Measurements from ENCODE around the gene AUTS2.

Gene AUTS2

GRCh38 chr7:70545214-70545613, 946.9 kb downstream of the AUTS2 start:
- DNase-seq: no peak

- no peak for DNase-seq
Observed at GRCh38 chr7:70552141-70552540, 953.9 kb downstream of the AUTS2 start.

GRCh38 chr7:70553364-70553763, 955.1 kb downstream of the AUTS2 start:
- DNase-seq: no peak

DNA sequence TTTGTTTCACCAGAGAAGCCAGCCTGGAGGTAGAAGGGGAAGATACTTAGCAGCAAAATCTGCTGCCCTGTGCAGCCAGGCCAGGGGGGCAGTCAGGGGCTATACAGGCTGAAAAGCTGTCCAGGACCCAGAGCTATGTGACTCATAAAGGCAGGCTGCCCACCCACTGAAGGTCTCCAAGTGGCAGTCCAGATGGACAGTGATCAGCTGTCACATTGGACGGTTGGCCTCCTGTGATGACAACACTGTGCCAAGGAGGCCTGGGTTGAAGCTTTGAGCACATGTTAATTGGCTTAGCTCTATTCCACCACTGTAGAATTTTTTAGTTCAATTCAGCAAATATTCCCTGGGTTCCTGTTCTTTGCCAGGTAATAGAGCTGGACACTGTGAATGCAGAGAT, 956.4 kb downstream of the AUTS2 start:
- DNase-seq: no peak

DNA sequence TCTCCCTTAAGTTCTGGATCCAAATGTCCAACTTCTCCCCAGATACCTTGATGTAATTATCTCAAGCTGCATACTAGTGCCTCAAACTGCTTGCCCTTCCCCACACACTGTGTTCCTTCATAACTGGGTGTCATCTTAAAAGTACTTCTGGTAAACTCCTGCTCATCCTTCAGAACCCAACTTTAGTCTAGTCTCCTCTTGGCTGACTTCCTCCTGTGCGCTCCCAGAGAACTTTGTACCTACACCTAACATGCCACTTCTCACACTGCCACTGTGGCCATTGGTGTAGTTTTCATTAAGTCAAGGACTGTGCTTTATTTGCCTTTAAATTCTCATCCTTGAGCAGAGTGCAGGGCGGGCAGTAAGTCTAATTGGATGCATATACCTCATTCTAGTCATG, 958.5 kb downstream of the AUTS2 start:
- no peak for DNase-seq

GRCh38 chr7:70557338-70557737, 959.1 kb downstream of the AUTS2 start:
- no peak for DNase-seq

GRCh38 chr7:70559815-70560214, 961.5 kb downstream of the AUTS2 start:
- DNase-seq: no peak

- no peak for DNase-seq
Observed at GRCh38 chr7:70563960-70564359, 965.7 kb downstream of the AUTS2 start.

DNA sequence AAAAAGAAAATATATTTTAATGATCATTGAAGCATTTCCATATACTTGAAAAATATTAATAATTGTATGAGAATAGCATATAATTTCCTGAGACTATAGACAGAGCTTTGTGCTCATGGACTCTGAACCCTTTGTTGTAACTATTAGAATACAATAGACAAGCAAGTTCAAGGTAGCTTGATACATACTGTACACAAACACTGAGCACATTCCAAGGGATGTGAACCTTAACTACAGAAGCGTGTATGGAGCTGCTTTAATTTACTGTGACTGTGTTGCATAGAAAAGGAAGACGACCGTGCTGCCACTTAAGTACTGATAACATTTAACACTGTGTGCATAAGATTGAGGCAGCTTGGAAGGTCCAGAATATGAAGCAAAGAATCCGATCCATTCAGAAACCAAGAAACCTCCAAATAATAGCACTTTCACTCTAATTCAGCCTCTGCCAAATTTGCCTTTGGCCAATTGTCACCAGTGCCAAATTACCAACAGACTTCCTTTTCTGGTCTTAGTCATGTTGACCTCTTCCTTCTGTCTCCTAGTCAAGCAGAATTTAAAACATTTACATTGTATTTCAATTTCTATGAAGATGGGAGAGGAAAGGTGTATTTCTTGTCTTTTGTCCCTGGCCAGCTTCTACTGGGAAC, 967.6 kb downstream of the AUTS2 start:
- DNase-seq: no peak

DNA sequence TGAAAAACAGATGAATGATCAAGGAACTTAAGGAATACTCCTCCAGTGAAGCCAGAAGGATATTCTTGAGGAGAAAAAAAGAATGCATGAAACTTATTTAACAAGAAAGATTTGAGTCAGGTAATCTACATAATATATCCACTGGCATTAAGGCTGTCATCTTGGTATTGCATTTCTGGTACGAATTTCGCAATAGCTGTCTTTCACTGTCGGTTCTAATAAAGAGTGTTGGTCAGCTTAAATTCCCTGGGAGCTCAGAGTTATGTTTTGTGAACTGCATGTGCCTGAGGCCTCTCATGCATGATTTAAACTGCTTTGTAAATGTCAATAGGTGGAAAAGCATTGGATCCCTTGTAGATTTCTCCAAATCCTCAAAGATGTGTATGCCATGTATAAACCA, 968.4 kb downstream of the AUTS2 start:
- DNase-seq: no peak

DNA sequence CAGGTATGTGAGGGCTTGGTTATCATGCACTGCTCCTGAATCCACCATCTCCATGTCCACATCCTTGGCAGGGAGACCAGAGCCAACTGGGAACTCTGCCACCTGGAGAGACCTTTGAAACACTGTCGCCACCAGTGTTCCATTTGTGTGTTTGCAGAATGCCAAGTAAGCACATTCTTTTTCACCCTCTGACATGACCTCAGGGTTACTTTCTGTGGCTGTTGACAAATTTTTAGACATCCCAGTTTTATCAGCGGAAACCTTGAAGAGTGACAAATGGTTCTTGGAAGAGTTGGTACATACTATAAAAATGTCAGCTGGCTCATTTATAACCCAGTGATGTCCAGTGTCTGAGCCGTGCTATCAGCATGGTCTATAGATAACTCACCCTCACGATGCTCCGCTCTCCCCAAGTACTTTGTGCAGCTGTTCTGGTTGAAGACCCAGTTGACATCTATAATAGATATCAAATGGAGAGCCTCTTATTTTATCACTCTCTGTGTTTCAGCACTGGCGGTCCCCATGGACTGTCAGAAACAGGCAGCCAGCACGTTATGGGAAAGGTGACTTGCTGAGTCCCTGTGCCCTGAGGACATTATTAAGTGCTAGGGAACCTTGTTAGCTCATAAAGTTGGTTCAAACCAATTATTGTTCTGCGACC, 970.5 kb downstream of the AUTS2 start:
- DNase-seq: no peak

DNA sequence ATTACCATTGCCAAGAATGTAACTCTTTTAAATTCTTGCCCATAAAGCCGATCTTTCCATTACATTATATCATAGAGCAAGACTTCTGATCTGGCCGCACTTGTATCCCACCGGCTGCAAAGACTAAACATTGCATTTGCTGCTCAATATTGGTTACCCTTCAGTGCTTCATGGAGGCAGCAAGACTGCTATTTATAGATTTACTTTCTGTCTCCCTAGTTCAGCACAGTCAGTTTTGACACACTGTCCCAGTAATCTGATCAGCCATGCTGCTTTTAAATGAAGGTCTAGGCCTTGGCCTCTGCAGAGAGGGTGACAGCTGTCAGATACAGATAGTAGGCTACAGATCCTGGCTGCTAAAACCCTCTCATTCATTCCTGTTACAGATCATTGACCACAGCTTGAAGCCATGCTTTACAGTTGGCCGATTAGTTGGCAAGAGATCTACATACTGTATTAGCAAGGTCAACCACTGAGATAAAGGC, 971.1 kb downstream of the AUTS2 start:
- DNase-seq: no peak

- no peak for DNase-seq
Observed at GRCh38 chr7:70570029-70570428, 971.8 kb downstream of the AUTS2 start.

GRCh38 chr7:70570961-70571360, 972.7 kb downstream of the AUTS2 start:
- no peak for DNase-seq

GRCh38 chr7:70571403-70571934, 973.2 kb downstream of the AUTS2 start:
- peak; percentile 81 for DNase-seq

- DNase-seq: peak; percentile 11
Observed at GRCh38 chr7:70571961-70572360, 973.7 kb downstream of the AUTS2 start.

GRCh38 chr7:70572571-70572970, 974.3 kb downstream of the AUTS2 start:
- DNase-seq: no peak

- no peak for DNase-seq
Observed at GRCh38 chr7:70573071-70573661, 974.9 kb downstream of the AUTS2 start.

DNA sequence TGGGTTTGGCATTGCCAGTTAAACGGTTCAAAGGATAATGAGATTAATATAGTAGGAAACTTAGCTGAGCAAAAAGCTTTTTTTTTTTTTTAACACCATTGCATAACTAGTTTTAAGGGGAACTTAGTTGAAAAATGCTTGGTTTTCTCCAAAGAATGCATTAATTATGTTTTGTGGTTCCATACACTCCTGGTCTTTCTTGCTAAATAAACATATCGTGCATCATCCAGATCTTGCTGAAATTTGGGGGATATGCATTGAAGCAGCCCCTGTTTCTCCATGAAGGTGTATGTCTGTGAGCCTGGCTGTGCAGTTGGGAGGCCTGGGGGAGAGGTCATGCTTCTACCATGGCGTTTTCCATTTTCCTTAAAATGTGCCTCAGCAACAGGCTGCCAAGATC, 975.4 kb downstream of the AUTS2 start:
- DNase-seq: no peak

- no peak for DNase-seq
Observed at GRCh38 chr7:70574314-70574834, 976.1 kb downstream of the AUTS2 start.

- no peak for DNase-seq
Observed at GRCh38 chr7:70574970-70575799, 976.9 kb downstream of the AUTS2 start.

- no peak for DNase-seq
Observed at GRCh38 chr7:70577078-70577477, 978.8 kb downstream of the AUTS2 start.

DNA sequence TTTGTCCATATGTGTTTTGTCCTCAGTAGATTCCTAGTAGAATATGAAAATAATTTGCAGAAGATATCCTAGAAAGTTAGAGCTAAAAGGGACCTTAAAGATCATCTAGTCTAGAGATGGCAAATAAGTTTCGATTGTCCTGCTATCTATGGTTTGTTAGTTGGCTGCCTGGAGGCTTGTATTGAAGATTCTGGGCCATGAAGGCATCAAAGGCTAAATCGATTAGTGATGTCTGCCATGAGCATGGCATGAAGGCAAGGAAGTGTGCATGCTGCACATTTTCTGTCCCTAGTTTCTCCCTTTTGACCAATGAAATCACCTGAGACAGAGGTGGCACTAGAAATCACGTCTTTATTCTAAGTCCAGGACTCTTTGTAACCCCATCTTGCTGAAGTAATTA, 979.9 kb downstream of the AUTS2 start:
- no peak for DNase-seq
